GM12865 (cell line): ENCODE data around the gene DNAH17.

Experiments
- DNase-seq: peaks from one replicate; pipeline ENCODE4 v3.0.0; 2010; ENCODE audit warnings: low read depth
- H3K4me3 ChIP-seq: 2 replicates; pipeline ENCODE4 v1.5.1; 2011; ENCODE audit warnings: mild to moderate bottlenecking, low read depth, low read length, control low read depth
- TF ChIP-seq, protein P1 (sequence below): IDR thresholded peaks from 2 replicates; pipeline ENCODE4 v1.5.1; 2011; ENCODE audit warnings: low read length, control low read depth, low read depth, inconsistent platforms; ENCODE audit not compliant: insufficient read depth; ENCODE audit errors: missing control alignments

DNAH17 gene

DNA sequence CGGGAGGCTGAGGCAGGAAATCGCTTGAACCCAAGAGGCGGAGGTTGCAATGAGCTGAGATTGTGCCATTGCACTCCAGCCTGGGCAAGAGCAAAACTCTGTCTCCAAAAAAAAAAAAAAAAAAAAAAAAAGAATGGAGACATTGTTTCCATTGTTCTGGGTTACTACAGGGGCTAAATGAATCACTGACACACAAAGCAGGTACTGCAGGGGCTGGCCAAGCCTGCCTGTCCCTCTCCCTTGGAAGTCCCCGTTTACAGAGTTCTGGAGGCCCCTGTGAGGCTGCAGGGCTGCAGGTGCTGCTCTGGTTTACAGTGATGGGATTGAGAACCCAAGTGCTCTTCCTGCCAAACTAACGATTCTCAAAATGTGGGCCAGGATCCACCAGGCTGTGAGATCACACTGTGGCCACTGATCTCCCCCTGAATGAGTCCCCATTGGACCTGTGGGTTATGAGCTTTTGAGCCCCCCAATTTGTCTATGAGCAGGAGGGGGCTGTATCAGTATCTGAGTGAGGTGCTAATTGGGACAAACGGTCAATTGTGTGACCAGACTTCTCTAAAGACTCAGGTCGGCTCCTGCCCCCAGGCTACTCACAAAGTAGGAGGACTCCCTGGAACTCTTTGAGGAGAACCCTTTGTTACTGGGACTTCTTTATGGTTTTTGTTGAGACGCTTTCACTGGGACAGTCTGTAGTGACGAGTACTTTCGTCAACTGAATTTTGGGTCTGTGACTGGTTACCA is 39.0 kb downstream of the DNAH17 start:
- peak; percentile 42 for DNase-seq
- no peak overlapping the region for H3K4me3 ChIP-seq
- TF ChIP-seq, protein P1, sequence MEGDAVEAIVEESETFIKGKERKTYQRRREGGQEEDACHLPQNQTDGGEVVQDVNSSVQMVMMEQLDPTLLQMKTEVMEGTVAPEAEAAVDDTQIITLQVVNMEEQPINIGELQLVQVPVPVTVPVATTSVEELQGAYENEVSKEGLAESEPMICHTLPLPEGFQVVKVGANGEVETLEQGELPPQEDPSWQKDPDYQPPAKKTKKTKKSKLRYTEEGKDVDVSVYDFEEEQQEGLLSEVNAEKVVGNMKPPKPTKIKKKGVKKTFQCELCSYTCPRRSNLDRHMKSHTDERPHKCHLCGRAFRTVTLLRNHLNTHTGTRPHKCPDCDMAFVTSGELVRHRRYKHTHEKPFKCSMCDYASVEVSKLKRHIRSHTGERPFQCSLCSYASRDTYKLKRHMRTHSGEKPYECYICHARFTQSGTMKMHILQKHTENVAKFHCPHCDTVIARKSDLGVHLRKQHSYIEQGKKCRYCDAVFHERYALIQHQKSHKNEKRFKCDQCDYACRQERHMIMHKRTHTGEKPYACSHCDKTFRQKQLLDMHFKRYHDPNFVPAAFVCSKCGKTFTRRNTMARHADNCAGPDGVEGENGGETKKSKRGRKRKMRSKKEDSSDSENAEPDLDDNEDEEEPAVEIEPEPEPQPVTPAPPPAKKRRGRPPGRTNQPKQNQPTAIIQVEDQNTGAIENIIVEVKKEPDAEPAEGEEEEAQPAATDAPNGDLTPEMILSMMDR = no peak

GRCh38 chr17:78537217-78537860 is 39.9 kb downstream of the DNAH17 start:
- no peak overlapping the region for H3K4me3 ChIP-seq
- TF ChIP-seq, protein P1 = no peak
- DNase-seq = no peak

GRCh38 chr17:78535273-78536197 is 41.7 kb downstream of the DNAH17 start:
- no peak overlapping the region for H3K4me3 ChIP-seq
- TF ChIP-seq, protein P1 = no peak
- no peak for DNase-seq

DNA sequence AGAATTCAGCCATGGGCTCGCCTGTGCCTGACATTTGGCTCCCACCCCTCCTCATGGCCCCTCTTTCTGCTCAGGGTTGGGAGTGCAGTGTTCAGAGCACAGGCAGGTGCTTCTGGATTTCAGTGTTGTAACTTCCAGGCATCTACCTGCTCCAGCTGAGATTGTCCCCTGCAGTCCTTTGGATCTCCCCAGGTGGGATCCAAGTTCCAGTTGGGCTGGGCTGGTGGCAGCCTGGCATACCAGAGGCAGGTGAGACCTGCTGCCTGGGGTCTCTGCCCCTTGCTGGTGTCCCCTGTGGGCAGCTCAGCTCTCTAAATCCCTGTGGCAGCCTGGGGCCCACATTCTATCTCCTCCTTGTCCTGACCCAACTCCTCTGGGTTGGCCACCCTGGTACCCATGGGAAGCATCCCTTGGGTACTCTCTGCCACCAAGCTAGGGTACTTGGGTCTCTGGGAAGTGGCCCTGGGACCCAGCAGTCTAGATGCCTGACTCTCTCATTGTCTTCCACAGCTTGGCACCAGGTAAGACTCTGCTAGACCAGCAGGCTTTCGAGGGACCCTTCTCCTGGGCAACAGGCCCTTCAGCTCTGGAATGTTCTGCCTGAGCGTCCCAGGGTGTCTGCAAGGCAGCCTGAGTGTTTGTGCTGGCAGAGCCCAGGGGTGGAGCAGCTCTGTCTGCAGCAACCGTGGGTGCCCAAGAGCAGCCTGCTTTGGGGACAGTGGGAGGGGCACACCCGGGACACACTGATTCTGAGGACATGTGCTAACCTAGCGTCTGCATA is 42.5 kb downstream of the DNAH17 start:
- TF ChIP-seq, protein P1 = no peak
- DNase-seq = no peak
- no peak overlapping the region for H3K4me3 ChIP-seq

DNA sequence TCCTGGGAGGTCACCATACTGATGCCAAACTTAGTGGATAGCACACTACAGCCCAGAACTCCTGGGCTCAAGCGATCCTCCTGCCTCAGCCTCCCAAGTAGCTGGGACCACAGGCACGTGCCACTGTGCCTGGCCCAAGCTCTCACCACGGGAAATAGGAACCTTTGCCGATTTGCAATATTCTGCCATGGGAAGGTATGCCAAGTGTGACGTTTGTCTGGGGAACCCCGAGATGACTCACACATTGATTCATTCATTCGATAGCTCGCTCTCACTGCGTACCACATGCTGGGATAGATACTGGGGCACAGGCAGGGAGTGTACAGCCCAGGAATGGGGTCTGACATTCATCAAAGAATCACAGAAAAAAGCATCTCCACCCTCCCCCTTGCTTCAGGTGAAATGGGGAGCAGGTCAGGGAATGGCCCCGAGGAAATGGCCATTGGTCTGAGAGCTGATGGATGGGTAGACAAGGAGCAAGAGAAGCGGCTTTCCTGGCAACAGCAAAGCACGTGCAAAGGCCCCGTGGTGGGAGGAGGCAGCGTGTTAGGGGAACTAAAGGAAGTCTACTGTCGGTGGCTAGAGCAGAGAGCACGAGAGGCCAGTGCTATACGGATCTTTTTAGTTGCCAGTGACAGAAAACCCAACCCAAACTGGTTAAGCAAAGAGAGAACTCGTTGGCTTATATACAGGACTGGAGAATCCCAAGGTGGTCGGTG is 44.1 kb downstream of the DNAH17 start:
- no peak for DNase-seq
- no peak overlapping the region for H3K4me3 ChIP-seq
- TF ChIP-seq, protein P1 = no peak

- H3K4me3 ChIP-seq = no peak overlapping the region
- DNase-seq = no peak
- TF ChIP-seq, protein P1 = no peak
Measured at GRCh38 chr17:78532311-78532710, 44.9 kb downstream of the DNAH17 start.
